Measurements from ENCODE around the gene CD38. TPM values are rescaled to one million over a fixed set of nuclear protein-coding genes. Genes with fewer than 3 reads are reported as not detected.

Gene CD38
- polyA plus RNA-seq, 1 donor from 2014 or later, result 0.21 TPM

- Histone ChIP-seq H2AFZ (ENCODE audit: low read depth, low read length) (no peak overlapping the region), H3K79me2 (replicated peaks; ENCODE audit: insufficient read depth, low read length) (no peaks in the 10 kb centered on the region), H3F3A (ENCODE audit: insufficient read depth, low read length, poor library complexity, severe bottlenecking) (no peaks in the 10 kb centered on the region), H3K9me3 (ENCODE audit: low read length) (no peaks in the 10 kb centered on the region), H3K4me3 (ENCODE audit: low read length) (no peak overlapping the region), H3K9me2 (ENCODE audit: insufficient read depth, low read length) (no peaks in the 10 kb centered on the region), H3K36me3 (ENCODE audit: insufficient read depth, low read length) (no peaks in the 10 kb centered on the region), H3K9ac (ENCODE audit: low read length) (no peak overlapping the region), H3K27ac (ENCODE audit: low read length) (no peak overlapping the region), H3K27me3 (ENCODE audit: insufficient read depth, low read depth, low read length) (no peaks in the 10 kb centered on the region), H3K4me2 (ENCODE audit: low read length) (no peak overlapping the region), H4K20me1 (ENCODE audit: insufficient read depth) (no peaks in the 10 kb centered on the region)
- TF ChIP-seq SMC3 (conservative IDR thresholded peaks at IDR 0.05; ENCODE audit: poor library complexity) (no peak), REST (IDR thresholded peaks at IDR 0.05; ENCODE audit: borderline replicate concordance) (no peak), RAD21 (conservative IDR thresholded peaks at IDR 0.05) (no peak)
- TF ChIP-seq, protein P1, sequence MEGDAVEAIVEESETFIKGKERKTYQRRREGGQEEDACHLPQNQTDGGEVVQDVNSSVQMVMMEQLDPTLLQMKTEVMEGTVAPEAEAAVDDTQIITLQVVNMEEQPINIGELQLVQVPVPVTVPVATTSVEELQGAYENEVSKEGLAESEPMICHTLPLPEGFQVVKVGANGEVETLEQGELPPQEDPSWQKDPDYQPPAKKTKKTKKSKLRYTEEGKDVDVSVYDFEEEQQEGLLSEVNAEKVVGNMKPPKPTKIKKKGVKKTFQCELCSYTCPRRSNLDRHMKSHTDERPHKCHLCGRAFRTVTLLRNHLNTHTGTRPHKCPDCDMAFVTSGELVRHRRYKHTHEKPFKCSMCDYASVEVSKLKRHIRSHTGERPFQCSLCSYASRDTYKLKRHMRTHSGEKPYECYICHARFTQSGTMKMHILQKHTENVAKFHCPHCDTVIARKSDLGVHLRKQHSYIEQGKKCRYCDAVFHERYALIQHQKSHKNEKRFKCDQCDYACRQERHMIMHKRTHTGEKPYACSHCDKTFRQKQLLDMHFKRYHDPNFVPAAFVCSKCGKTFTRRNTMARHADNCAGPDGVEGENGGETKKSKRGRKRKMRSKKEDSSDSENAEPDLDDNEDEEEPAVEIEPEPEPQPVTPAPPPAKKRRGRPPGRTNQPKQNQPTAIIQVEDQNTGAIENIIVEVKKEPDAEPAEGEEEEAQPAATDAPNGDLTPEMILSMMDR (IDR thresholded peaks at IDR 0.05; ENCODE audit: poor library complexity, severe bottlenecking), result no peak
Measured at GRCh38 chr4:15765391-15765790, 12.7 kb upstream of the CD38 start.

DNA sequence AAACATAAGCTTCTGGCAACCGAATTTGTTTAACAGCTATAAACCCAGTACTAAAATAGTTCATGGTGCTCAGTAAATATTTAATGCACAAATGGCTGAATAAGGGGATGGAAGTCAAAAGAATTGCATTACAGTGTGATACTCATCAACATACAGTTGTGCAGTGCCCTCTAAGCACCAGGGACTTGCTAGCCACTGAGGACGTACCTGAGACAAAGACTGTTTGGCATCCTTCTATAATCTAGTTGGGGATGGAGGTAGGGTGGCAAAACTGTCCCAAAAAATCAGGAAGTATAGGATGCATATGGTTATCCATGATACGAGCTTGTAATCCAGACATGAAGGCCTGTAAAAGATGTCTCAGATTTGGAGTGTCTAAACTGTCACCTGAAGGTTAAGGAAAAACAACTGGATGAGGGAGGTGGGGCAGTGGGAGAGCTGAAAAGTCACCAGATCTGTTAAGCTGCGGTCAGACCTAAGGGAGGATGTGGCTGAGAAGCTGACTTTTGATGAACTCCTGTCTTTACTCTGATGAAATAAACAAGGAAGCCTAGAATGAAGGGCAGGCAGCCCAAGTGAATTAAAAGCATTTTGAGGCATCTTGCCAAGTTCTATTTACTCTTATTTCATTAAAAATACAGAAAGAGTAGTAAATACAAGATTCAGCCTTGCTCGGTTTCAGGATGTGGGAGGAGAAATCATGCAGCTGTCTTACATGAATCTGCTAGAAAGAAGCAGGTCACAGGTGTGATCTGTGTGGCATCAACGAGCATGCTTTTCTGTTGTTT, 12.0 kb upstream of the CD38 start:
- H3K9ac ChIP-seq (ENCODE audit: low read length), result no peak overlapping the region
- H3K27me3 ChIP-seq (ENCODE audit: insufficient read depth, low read depth, low read length), result no peaks in the 10 kb centered on the region
- no peak overlapping the region for H2AFZ ChIP-seq (ENCODE audit: low read depth, low read length)
- H3K4me3 ChIP-seq (ENCODE audit: low read length), result no peak overlapping the region
- TF ChIP-seq EZH2 (IDR thresholded peaks at IDR 0.05; ENCODE audit: borderline replicate concordance, insufficient read depth, low read length, poor library complexity, severe bottlenecking), result no peak
- TF ChIP-seq, protein P1 (IDR thresholded peaks at IDR 0.05; ENCODE audit: poor library complexity, severe bottlenecking), result no peak
- no peak for TF ChIP-seq REST (IDR thresholded peaks at IDR 0.05; ENCODE audit: borderline replicate concordance)
- no peak for TF ChIP-seq POLR2AphosphoS5 (IDR thresholded peaks at IDR 0.05)
- TF ChIP-seq EP300 (conservative IDR thresholded peaks at IDR 0.05; ENCODE audit: poor library complexity, severe bottlenecking), result no peak
- TF ChIP-seq TAF1 (IDR thresholded peaks at IDR 0.05; ENCODE audit: low read depth), result no peak
- no peak for TF ChIP-seq RAD21 (conservative IDR thresholded peaks at IDR 0.05)
- TF ChIP-seq MXI1 (conservative IDR thresholded peaks at IDR 0.05; ENCODE audit: poor library complexity, severe bottlenecking), result no peak
- TF ChIP-seq SMC3 (conservative IDR thresholded peaks at IDR 0.05; ENCODE audit: poor library complexity), result no peak
- no peaks in the 10 kb centered on the region for H4K20me1 ChIP-seq (ENCODE audit: insufficient read depth)
- no peaks in the 10 kb centered on the region for H3K36me3 ChIP-seq (ENCODE audit: insufficient read depth, low read length)
- no peaks in the 10 kb centered on the region for H3K9me3 ChIP-seq (ENCODE audit: low read length)
- no peak overlapping the region for H3K4me2 ChIP-seq (ENCODE audit: low read length)
- no peaks in the 10 kb centered on the region for H3K79me2 ChIP-seq (replicated peaks; ENCODE audit: insufficient read depth, low read length)
- H3F3A ChIP-seq (ENCODE audit: insufficient read depth, low read length, poor library complexity, severe bottlenecking), result no peaks in the 10 kb centered on the region
- H3K27ac ChIP-seq (ENCODE audit: low read length), result no peak overlapping the region
- H3K9me2 ChIP-seq (ENCODE audit: insufficient read depth, low read length), result no peaks in the 10 kb centered on the region

Data from neural cell (in vitro differentiated cells).